Amniotic epithelial cell (primary cell): ENCODE results near the gene TOMM20L.

ENCODE experiments used
- DNase-seq: peaks from one replicate; pipeline ENCODE4 v3.0.0-alpha.2; 2010; ENCODE audit warnings: low read depth

Gene TOMM20L

DNA sequence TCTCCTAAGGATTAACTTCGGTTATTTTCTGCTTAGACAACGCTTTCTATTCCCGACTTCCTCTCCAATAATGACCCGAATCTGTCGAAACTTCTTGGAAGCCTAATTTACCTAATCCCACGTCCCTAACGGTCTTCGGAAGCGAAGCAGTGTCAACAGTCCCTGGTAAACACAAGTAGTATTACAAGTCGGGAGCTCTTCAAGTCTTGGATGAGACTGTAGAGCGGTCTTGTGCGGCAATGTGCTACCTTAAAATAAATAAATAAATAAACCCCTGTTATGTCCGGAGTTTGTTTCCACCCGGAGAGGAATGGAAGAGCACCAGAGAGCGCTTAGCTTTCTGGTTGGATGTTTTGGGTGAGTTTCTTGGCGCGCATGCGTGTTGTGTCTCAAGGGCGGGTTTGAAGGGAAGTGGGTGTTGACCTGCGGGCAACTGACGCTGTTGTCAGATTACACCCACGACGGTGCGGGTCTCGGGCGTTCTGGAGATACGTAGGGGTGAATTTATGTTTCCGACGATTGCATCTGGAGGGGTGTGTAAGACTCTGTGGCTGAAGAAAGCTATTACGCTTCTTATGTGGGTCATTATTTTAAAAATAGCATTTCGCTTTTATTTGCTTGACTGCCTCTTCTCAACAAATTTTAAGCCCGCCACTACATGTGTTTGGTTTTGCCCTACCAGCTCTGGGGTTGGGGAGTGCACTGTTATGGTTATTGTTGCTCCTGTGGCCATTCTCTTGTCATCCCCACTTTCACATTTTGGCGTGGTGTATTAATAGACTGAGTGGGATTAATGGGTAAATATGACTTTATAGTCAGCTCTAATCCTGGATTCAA lies 31.8 kb downstream of the TOMM20L start, which contains the start of the genes KIAA0586 and TIMM9:
Gene KIAA0586, plus strand, starts transcription at position 439 of the 837 bp plus-strand sequence. CDS start 546 bp downstream, outside the sequence.
Gene TIMM9, minus strand, starts transcription at position 251 of the 837 bp plus-strand sequence. CDS start 15,586 bp downstream, outside the sequence.
- peak; percentile 98 for DNase-seq

DNA sequence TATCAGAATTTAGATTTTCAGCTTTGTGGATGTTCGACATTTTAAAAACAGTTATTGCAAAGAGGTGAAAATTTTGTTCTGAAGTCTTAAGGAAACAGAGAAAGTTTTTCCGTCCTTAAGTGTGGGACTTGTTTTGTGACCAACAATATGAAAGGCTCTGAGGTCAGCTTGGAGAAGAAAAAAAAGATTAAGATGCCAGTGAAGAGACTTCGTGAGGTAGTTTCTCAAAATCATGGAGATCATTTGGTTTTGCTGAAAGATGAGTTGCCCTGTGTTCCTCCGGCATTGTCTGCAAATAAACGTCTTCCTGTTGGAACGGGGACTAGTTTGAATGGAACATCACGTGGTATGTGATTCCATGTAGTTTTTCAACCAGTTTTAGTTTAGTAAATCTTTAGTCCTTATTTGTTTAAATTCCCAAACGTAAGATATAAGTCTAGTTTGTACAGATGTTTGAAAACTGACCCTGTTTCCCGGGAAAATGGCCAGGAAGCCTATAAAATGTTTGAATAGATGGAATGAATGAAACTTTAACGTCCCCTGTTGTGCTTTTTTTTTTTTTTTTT lies 32.5 kb downstream of the TOMM20L start:
- DNase-seq, result peak; percentile 55

DNA sequence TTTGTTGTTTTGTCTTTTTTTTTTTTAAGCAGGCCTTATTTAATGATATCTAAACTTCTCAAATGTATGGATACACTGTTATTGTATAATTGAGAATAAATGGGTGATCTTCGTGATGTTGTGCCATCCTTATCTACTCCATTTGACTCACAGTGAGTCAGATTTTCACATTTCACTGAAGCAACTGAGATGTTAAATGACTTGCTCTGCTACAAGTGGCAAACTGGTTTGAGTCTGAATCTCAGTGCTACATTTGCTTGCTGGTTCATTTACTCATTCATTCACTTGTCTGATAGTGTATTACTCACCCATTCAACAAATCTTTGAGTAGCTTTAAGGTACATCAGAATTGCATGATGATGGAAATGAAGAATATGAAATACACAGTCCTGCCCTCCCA lies 34.4 kb downstream of the TOMM20L start:
- DNase-seq, result peak; percentile 87

DNA sequence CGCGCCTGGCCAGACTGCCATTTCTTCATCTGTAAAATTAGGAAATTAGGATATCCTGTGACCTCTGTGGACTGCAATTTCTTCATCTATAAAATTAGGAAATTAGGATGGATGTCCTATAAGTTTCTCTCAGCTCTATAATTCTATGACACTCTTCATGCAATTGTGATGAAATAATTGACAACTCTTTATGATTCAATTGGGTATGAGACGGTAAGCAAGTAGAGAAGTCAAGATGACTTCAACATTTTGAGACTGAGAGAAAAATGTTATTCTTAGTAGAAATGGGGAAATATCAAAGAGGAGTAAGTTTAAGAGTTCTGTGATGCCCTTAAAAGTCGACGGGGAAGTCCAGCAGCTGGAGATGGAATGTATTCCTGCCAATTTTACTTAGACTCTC lies 43.7 kb downstream of the TOMM20L start:
- no peak for DNase-seq

DNA sequence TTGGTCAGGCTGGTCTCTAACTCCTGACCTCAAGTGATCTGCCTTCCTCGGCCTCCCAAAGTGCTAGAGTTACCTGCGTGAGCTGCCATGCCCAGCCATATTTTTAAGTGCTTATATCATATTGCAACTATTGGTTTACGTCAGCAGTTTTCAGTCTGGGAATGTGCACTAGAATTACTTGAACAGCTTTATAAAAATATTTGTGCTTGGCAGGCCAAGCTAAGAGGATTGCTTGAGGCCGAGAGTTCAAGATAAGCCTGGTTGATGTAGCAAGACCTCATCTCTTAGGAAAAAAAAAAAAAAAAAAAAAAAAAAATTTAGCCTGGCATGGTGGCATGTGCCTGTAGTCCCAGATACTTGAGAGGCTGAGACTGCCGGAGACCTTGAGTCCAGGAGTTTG lies 48.9 kb downstream of the TOMM20L start:
- peak; percentile 86 for DNase-seq

DNA sequence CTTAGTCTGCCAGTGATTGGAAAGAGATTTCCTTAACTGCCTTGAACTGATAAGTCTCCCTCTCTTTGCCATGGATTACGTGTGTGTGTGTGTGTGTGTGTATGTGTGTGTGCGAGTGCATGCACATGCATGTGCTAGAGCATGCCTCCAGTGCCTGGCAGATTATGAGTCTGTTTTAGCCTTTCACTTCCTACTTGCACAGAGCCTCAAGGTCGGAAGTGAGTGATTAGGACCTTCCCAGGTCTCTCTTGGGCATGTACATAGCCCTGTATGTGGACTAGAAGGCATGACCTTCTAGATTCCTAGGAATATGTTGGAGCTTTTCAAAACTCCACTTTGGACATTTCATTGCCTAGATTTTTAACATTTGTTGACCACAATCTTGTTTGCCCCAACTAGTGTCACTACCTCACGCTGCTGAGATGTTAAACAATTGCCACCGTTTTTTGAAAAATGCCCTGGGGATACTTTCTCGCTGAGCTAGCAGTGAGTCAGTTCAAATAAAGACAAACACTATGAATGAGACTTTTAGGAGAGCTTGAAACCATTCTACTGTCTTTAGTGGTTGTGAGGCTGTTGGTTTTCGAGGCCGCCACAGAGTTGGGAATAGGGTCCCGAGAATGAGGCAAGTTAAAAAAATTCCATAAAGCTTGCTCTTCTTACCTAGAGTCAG lies 60.0 kb downstream of the TOMM20L start:
- no peak for DNase-seq
